Stomach (tissue), 4 donors: ENCODE data around the gene KCTD16.

Source experiments
- CTCF ChIP-seq, 7 experiments: fragments of 450-650 bp in 4 of 7; fragments of 200-600 bp in 3 of 7; sonication (generic) in 3 of 7; IDR thresholded peaks; one replicate each; pipeline ENCODE4 v1.5.1; 2016 to 2019; ENCODE audit warnings: antibody characterized with exemption in 7 of 7, control low read depth in 2 of 7, mild to moderate bottlenecking in 1 of 7
- POLR2A ChIP-seq, 4 donors: fragments of 450-650 bp; IDR thresholded peaks; one replicate each; pipeline ENCODE4 v1.6.1; 2016; ENCODE audit warnings: antibody characterized with exemption in 4 of 4, control low read depth in 2 of 4, mild to moderate bottlenecking in 1 of 4, moderate library complexity in 1 of 4
- POLR2AphosphoS5 ChIP-seq, 3 donors: sonication (generic); formaldehyde crosslinking; IDR thresholded peaks; one replicate each; pipeline ENCODE4 v1.6.1; 2016; ENCODE audit warnings: antibody characterized with exemption in 3 of 3

- no peak for TF ChIP-seq POLR2A (IDR thresholded peaks at IDR 0.05)
- no peak for TF ChIP-seq POLR2AphosphoS5 (IDR thresholded peaks at IDR 0.05)
- no peak for TF ChIP-seq CTCF (IDR thresholded peaks at IDR 0.05)
Observed at GRCh38 chr5:144473650-144474049, 303.0 kb downstream of the KCTD16 start.
